Esophagus squamous epithelium (tissue), 4 donors: Measurements from ENCODE around the gene SMTNL2.

ENCODE experiments used
- POLR2A ChIP-seq, 4 donors: fragments of 450-650 bp; IDR thresholded peaks; one replicate each; pipeline ENCODE4 v1.6.1; 2017; ENCODE audit warnings: antibody characterized with exemption in 4 of 4, mild to moderate bottlenecking in 4 of 4, moderate library complexity in 3 of 4
- TF ChIP-seq, protein P1 (sequence below), 6 experiments: fragments of 450-650 bp in 4 of 6; fragments of 200-600 bp in 2 of 6; sonication (generic) in 2 of 6; IDR thresholded peaks; one replicate each; pipeline ENCODE4 v1.5.1; 2016 to 2019; ENCODE audit warnings: antibody characterized with exemption in 6 of 6, mild to moderate bottlenecking in 4 of 6, moderate library complexity in 4 of 6

DNA sequence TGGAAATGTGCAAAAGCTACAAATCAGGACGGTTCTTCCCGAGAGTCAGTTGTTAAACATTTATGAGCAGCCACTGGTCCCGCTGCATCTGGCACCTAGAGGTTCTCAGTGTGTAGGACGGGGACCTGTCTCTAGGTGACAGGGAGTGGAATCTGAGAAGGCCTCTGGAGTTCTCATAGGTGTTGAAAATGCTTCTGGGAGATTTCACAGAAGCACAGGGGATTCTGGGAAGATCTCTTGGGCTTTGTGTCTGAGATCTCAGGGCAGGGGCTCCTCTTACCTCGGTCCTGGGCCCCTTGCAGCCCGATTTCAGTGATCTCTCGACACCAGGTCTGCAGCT lies 48.2 kb downstream of the SMTNL2 start:
- TF ChIP-seq POLR2A (IDR thresholded peaks at IDR 0.05) = no peak
- TF ChIP-seq, protein P1, sequence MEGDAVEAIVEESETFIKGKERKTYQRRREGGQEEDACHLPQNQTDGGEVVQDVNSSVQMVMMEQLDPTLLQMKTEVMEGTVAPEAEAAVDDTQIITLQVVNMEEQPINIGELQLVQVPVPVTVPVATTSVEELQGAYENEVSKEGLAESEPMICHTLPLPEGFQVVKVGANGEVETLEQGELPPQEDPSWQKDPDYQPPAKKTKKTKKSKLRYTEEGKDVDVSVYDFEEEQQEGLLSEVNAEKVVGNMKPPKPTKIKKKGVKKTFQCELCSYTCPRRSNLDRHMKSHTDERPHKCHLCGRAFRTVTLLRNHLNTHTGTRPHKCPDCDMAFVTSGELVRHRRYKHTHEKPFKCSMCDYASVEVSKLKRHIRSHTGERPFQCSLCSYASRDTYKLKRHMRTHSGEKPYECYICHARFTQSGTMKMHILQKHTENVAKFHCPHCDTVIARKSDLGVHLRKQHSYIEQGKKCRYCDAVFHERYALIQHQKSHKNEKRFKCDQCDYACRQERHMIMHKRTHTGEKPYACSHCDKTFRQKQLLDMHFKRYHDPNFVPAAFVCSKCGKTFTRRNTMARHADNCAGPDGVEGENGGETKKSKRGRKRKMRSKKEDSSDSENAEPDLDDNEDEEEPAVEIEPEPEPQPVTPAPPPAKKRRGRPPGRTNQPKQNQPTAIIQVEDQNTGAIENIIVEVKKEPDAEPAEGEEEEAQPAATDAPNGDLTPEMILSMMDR (IDR thresholded peaks at IDR 0.05) = no peak
